Ovary (tissue), 3 donors: ENCODE measurements around the gene TSG101.

Source experiments
- CTCF ChIP-seq, 3 donors: fragments of 450-650 bp in 2 of 3; fragments of 200-600 bp in 1 of 3; IDR thresholded peaks; one replicate each; pipeline versions ENCODE4 v1.5.1 to v1.8.0; 2016 to 2022; ENCODE audit warnings: antibody characterized with exemption in 3 of 3, mild to moderate bottlenecking in 1 of 3
- EP300 ChIP-seq: sonication (generic); formaldehyde crosslinking; IDR thresholded peaks from one replicate; pipeline ENCODE4 v1.6.1; 2017; ENCODE audit warnings: antibody characterized with exemption
- POLR2A ChIP-seq: fragments of 450-650 bp; IDR thresholded peaks from one replicate; pipeline ENCODE4 v1.6.1; 2017; ENCODE audit warnings: antibody characterized with exemption, mild to moderate bottlenecking, moderate library complexity
- donor health status: DM: no; HTN: no; CAD: no.

DNA sequence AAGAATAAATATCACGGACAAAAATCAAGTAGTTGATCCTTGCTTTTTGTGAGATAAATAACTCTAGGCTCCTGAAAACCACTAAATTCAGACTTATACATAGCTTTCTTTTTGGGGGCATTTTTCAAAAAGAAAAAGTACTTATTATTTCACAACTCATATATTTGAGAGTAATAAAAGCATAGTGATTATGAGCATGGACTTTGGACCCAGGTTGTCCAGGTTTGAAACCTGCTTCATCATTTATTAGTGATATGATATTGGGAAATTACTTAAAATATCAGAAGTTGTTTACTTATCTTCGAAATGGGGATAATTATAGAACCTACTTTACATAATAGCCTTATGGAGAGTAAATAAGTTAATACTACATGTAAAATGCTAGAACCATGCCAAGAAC lies 88.1 kb downstream of the TSG101 start:
- TF ChIP-seq CTCF (IDR thresholded peaks at IDR 0.05) (no peak), POLR2A (no peak), EP300 (no peak)
